Measurements from ENCODE around the gene MLPH. TPM values are rescaled to one million over a fixed set of nuclear protein-coding genes. Genes with fewer than 3 reads are reported as not detected.

MLPH gene
- total and polyA plus RNA-seq, 2 of the 13 experiments (the other 11 are each of a cell fraction or from before 2014, with no cell fraction given) = 0.12 TPM; not detected in 1

- TF ChIP-seq, protein P1, sequence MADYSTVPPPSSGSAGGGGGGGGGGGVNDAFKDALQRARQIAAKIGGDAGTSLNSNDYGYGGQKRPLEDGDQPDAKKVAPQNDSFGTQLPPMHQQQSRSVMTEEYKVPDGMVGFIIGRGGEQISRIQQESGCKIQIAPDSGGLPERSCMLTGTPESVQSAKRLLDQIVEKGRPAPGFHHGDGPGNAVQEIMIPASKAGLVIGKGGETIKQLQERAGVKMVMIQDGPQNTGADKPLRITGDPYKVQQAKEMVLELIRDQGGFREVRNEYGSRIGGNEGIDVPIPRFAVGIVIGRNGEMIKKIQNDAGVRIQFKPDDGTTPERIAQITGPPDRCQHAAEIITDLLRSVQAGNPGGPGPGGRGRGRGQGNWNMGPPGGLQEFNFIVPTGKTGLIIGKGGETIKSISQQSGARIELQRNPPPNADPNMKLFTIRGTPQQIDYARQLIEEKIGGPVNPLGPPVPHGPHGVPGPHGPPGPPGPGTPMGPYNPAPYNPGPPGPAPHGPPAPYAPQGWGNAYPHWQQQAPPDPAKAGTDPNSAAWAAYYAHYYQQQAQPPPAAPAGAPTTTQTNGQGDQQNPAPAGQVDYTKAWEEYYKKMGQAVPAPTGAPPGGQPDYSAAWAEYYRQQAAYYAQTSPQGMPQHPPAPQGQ (CRISPR knock-in tag; IDR thresholded peaks at IDR 0.05; ENCODE audit: borderline replicate concordance) = no peak
- TF ChIP-seq GABPB1 (CRISPR knock-in tag; IDR thresholded peaks at IDR 0.05) (peak; percentile 31; the same call in 1 of the 2 replicates), ZFYVE20 (CRISPR knock-in tag; IDR thresholded peaks at IDR 0.05; ENCODE audit: borderline replicate concordance, low read depth) (no peak)
- TF ChIP-seq, protein P2, sequence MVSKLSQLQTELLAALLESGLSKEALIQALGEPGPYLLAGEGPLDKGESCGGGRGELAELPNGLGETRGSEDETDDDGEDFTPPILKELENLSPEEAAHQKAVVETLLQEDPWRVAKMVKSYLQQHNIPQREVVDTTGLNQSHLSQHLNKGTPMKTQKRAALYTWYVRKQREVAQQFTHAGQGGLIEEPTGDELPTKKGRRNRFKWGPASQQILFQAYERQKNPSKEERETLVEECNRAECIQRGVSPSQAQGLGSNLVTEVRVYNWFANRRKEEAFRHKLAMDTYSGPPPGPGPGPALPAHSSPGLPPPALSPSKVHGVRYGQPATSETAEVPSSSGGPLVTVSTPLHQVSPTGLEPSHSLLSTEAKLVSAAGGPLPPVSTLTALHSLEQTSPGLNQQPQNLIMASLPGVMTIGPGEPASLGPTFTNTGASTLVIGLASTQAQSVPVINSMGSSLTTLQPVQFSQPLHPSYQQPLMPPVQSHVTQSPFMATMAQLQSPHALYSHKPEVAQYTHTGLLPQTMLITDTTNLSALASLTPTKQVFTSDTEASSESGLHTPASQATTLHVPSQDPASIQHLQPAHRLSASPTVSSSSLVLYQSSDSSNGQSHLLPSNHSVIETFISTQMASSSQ (IDR thresholded peaks at IDR 0.05; ENCODE audit: low read depth) = no peak; the same call in 1 of the 2 replicates
- TF ChIP-seq, protein P2 (CRISPR knock-in tag; IDR thresholded peaks at IDR 0.05; ENCODE audit: borderline replicate concordance) = no peak; the same call in 1 of the 2 replicates
- TF ChIP-seq, protein P3, sequence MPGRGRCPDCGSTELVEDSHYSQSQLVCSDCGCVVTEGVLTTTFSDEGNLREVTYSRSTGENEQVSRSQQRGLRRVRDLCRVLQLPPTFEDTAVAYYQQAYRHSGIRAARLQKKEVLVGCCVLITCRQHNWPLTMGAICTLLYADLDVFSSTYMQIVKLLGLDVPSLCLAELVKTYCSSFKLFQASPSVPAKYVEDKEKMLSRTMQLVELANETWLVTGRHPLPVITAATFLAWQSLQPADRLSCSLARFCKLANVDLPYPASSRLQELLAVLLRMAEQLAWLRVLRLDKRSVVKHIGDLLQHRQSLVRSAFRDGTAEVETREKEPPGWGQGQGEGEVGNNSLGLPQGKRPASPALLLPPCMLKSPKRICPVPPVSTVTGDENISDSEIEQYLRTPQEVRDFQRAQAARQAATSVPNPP (CRISPR knock-in tag; IDR thresholded peaks at IDR 0.05) = no peak
- TF ChIP-seq, protein P4, sequence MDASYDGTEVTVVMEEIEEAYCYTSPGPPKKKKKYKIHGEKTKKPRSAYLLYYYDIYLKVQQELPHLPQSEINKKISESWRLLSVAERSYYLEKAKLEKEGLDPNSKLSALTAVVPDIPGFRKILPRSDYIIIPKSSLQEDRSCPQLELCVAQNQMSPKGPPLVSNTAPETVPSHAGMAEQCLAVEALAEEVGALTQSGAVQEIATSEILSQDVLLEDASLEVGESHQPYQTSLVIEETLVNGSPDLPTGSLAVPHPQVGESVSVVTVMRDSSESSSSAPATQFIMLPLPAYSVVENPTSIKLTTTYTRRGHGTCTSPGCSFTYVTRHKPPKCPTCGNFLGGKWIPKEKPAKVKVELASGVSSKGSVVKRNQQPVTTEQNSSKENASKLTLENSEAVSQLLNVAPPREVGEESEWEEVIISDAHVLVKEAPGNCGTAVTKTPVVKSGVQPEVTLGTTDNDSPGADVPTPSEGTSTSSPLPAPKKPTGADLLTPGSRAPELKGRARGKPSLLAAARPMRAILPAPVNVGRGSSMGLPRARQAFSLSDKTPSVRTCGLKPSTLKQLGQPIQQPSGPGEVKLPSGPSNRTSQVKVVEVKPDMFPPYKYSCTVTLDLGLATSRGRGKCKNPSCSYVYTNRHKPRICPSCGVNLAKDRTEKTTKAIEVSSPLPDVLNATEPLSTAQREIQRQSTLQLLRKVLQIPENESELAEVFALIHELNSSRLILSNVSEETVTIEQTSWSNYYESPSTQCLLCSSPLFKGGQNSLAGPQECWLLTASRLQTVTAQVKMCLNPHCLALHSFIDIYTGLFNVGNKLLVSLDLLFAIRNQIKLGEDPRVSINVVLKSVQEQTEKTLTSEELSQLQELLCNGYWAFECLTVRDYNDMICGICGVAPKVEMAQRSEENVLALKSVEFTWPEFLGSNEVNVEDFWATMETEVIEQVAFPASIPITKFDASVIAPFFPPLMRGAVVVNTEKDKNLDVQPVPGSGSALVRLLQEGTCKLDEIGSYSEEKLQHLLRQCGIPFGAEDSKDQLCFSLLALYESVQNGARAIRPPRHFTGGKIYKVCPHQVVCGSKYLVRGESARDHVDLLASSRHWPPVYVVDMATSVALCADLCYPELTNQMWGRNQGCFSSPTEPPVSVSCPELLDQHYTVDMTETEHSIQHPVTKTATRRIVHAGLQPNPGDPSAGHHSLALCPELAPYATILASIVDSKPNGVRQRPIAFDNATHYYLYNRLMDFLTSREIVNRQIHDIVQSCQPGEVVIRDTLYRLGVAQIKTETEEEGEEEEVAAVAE (CRISPR knock-in tag; IDR thresholded peaks at IDR 0.05; ENCODE audit: borderline replicate concordance) = no peak
These were observed 95.0 kb downstream of the MLPH start (continued) for GRCh38 chr2:237581751-237582746.
